ENCODE data around the gene CDC123. TPM values are rescaled to one million over a fixed set of nuclear protein-coding genes. Genes with fewer than 3 reads are reported as not detected.
"Not testable (repeated sequence)": the region's sequence is repeated elsewhere in the genome, so short reads cannot be mapped to it uniquely, and the experiment has no call there.

The CDC123 gene
- total and polyA plus RNA-seq, 2 donors from 2014 or later: 47.7 to 50.2 TPM

DNA sequence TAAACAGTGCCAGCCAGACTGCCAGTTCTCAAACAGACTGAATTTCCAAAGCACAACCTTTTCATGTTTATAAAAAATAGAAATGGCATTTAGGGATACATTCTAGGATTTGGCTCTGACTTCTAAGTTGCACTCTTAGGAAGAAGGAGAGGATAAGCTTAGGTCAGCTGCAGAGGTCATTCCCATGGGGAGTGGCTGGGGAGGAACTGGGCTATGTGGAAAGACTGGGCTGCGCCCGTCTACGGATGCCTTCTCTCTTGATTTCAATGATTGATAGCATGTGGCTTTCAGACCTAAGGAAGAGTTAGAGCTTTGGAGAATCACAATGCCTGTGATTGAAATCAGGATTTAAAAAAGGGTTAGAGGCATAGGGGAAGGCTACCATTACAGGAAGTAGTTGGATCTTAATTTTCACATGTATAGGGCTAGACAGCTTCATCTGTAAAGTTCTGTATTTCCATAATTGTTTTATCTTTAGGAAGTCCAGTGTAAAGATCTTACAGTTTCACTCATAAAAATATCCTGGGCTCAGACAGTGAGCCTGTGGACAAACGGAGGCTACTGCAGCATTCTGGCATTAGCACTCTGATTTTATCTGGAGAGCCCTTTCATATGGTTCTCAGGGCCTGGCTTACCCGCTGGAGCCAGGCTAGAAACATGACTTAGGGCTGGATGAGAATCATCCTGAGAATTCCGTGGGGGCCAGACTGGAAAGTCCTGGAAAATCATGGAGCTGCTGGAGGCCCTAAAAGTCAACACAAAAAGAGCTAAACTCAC, 29.8 kb upstream of the CDC123 start:
- no peaks in the 10 kb centered on the region for H3K4me1 ChIP-seq (ENCODE audit: control insufficient read depth in 2 of 3, insufficient read depth in 2 of 3, low read depth in 1 of 3, low read length in 3 of 3)
- DNase-seq (no peak), FAIRE-seq (no peak)
- no peaks in the 10 kb centered on the region for H3K27me3 ChIP-seq (ENCODE audit: control insufficient read depth, insufficient read depth, low read length)
- H3K27ac ChIP-seq (ENCODE audit: low read depth in 2 of 2, low read length in 2 of 2): no peak overlapping the region
- H3K4me3 ChIP-seq (ENCODE audit: low read length in 3 of 3): no peak overlapping the region
- peaks cover 5 to 25% (median 22%) of the 10 kb centered on the region in 3 donors for H3K36me3 ChIP-seq (ENCODE audit: control insufficient read depth in 2 of 3, insufficient read depth in 3 of 3, low read length in 3 of 3)
- no peaks in the 10 kb centered on the region for H3K9me3 ChIP-seq (ENCODE audit: control insufficient read depth in 2 of 3, insufficient read depth in 1 of 3, low read length in 3 of 3)
- intact Hi-C loops (cut with DNase I): no loop called here
- no peak overlapping the region for H3K9ac ChIP-seq (ENCODE audit: low read length in 3 of 3)
- no peak for TF ChIP-seq CTCF (IDR thresholded peaks at IDR 0.05; ENCODE audit: borderline replicate concordance, extremely low read depth, insufficient read depth)

DNA sequence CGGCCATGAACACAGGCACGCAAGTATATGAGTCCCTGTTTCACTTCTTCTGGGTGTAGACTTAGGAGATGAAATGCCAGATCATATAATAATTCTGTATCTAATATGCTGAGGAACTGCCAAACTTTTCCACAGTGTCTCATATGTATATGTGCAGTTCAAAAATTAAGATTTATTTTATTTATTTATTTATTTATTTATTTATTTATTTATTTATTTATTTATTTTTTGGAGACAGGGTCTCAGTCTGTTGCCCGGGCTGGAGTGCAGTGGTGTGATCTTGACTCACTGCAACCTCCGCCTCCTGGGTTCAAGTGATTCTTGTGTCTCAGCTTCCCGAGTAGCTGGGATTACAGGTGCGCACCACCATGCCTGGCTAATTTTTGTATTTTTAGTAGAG, 24.5 kb upstream of the CDC123 start:
- DNase-seq; H3K9me3 ChIP-seq (ENCODE audit: control insufficient read depth in 2 of 3, insufficient read depth in 1 of 3, low read length in 3 of 3); H3K27ac ChIP-seq (ENCODE audit: low read depth in 2 of 2, low read length in 2 of 2); H3K4me3 ChIP-seq (ENCODE audit: low read length in 3 of 3); FAIRE-seq; H3K27me3 ChIP-seq (ENCODE audit: control insufficient read depth, insufficient read depth, low read length); H3K4me1 ChIP-seq (ENCODE audit: control insufficient read depth in 2 of 3, insufficient read depth in 2 of 3, low read depth in 1 of 3, low read length in 3 of 3); intact Hi-C loops (cut with DNase I): not testable (repeated sequence)
- Histone ChIP-seq H3K36me3 (ENCODE audit: control insufficient read depth in 2 of 3, insufficient read depth in 3 of 3, low read length in 3 of 3) (peaks cover 6 to 37% (median 32%) of the 10 kb centered on the region in 3 donors), H3K9ac (ENCODE audit: low read length in 3 of 3) (peak overlapping the region in 1 of 3 donors; percentile 19)

- no peaks in the 10 kb centered on the region for H3K27me3 ChIP-seq (ENCODE audit: control insufficient read depth, insufficient read depth, low read length)
- no peak overlapping the region for H3K4me3 ChIP-seq (ENCODE audit: low read length in 3 of 3)
- peaks cover 2 to 25% (median 20%) of the 10 kb centered on the region in 3 donors for H3K36me3 ChIP-seq (ENCODE audit: control insufficient read depth in 2 of 3, insufficient read depth in 3 of 3, low read length in 3 of 3)
- no peaks in the 10 kb centered on the region for H3K9me3 ChIP-seq (ENCODE audit: control insufficient read depth in 2 of 3, insufficient read depth in 1 of 3, low read length in 3 of 3)
- H3K4me1 ChIP-seq (ENCODE audit: control insufficient read depth in 2 of 3, insufficient read depth in 2 of 3, low read depth in 1 of 3, low read length in 3 of 3): no peaks in the 10 kb centered on the region
- DNase-seq: no peak
- no peak overlapping the region for H3K27ac ChIP-seq (ENCODE audit: low read depth in 2 of 2, low read length in 2 of 2)
- no peak for FAIRE-seq
- TF ChIP-seq CTCF (IDR thresholded peaks at IDR 0.05; ENCODE audit: borderline replicate concordance, extremely low read depth, insufficient read depth): no peak
- no peak overlapping the region for H3K9ac ChIP-seq (ENCODE audit: low read length in 3 of 3)
- intact Hi-C loops (cut with DNase I): no loop called here
These were observed 18.3 kb upstream of the CDC123 start for GRCh38 chr10:12177642-12178041.

DNA sequence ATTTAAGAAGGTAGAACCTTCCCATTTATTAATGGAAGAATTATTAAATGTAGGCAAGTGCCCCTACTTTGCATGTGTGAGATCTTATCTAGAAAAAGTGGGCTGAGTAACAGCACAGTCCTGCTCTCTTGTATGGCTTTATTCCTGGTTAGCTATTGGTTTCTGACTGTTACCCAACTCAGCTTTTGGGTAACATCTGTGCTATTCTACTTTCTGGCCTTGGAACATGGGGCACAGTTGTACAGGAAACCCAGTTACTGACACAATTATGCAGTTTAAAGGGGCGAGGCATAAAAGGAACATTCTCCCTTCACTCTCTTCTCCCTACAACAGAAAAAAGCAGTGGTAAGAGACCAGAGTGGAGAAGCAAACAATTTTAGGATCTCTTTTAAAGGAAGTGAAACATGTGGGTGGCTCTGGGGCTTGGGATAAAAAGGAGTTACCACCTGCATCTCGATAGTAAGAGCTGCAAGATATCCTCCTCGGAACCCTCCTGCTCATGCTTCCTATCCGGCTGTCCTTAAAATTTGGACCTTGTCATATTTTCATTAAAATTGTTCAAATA, 16.3 kb upstream of the CDC123 start:
- H3K4me1 ChIP-seq (ENCODE audit: control insufficient read depth in 2 of 3, insufficient read depth in 2 of 3, low read depth in 1 of 3, low read length in 3 of 3): no peaks in the 10 kb centered on the region

More for the DNA sequence above, 16.3 kb upstream of the CDC123 start:
- Histone ChIP-seq H3K9me3 (ENCODE audit: control insufficient read depth in 2 of 3, insufficient read depth in 1 of 3, low read length in 3 of 3) (no peaks in the 10 kb centered on the region), H3K4me3 (ENCODE audit: low read length in 3 of 3) (no peak overlapping the region), H3K36me3 (ENCODE audit: control insufficient read depth in 2 of 3, insufficient read depth in 3 of 3, low read length in 3 of 3) (peaks cover 2 to 18% (median 9%) of the 10 kb centered on the region in 3 donors), H3K9ac (ENCODE audit: low read length in 3 of 3) (no peak overlapping the region), H3K27ac (ENCODE audit: low read depth in 2 of 2, low read length in 2 of 2) (no peak overlapping the region), H3K27me3 (ENCODE audit: control insufficient read depth, insufficient read depth, low read length) (no peaks in the 10 kb centered on the region)
- intact Hi-C loops (cut with DNase I): no loop called here
- no peak for FAIRE-seq
- no peak for TF ChIP-seq CTCF (IDR thresholded peaks at IDR 0.05; ENCODE audit: borderline replicate concordance, extremely low read depth, insufficient read depth)
- DNase-seq: no peak
